Body of pancreas (tissue), 4 donors: ENCODE data around the gene ASIC2.

ENCODE experiments used
- POLR2A ChIP-seq, 3 donors: fragments of 450-650 bp; IDR thresholded peaks; one replicate each; pipeline ENCODE4 v1.6.1; 2016; ENCODE audit warnings: antibody characterized with exemption in 3 of 3, mild to moderate bottlenecking in 2 of 3
- TF ChIP-seq, protein P1 (sequence below), 7 experiments: fragments of 450-650 bp in 4 of 7; fragments of 200-600 bp in 3 of 7; sonication (generic) in 3 of 7; IDR thresholded peaks; one replicate each; pipeline ENCODE4 v1.5.1; 2016 to 2019; ENCODE audit warnings: antibody characterized with exemption in 7 of 7

GRCh38 chr17:32964541-32964940 lies 328.6 kb downstream of the ASIC2 start:
- TF ChIP-seq POLR2A (IDR thresholded peaks at IDR 0.05) = no peak
- TF ChIP-seq, protein P1, sequence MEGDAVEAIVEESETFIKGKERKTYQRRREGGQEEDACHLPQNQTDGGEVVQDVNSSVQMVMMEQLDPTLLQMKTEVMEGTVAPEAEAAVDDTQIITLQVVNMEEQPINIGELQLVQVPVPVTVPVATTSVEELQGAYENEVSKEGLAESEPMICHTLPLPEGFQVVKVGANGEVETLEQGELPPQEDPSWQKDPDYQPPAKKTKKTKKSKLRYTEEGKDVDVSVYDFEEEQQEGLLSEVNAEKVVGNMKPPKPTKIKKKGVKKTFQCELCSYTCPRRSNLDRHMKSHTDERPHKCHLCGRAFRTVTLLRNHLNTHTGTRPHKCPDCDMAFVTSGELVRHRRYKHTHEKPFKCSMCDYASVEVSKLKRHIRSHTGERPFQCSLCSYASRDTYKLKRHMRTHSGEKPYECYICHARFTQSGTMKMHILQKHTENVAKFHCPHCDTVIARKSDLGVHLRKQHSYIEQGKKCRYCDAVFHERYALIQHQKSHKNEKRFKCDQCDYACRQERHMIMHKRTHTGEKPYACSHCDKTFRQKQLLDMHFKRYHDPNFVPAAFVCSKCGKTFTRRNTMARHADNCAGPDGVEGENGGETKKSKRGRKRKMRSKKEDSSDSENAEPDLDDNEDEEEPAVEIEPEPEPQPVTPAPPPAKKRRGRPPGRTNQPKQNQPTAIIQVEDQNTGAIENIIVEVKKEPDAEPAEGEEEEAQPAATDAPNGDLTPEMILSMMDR (IDR thresholded peaks at IDR 0.05) = no peak
